H4 (cell line): ENCODE measurements around the gene FITM1. TPM values are rescaled to one million over a fixed set of nuclear protein-coding genes. Genes with fewer than 3 reads are reported as not detected.

Experiments used
- DNase-seq: peaks from one replicate; pipeline ENCODE4 v3.0.0-alpha.2; 2015; ENCODE audit warnings: low spot score
- total RNA-seq: library from RNA; depleted of rRNA; stranded (reverse); fragments of >200 nt; shearing (Covaris generic); gene quantifications from 2 replicates; pipeline ENCODE4 v1.2.3, GENCODE V29; 2014; rRNA removed

Gene FITM1
- total RNA-seq, result not detected in 2 replicates

- no peak for DNase-seq
These were observed at the start of gene FITM1 for GRCh38 chr14:24130380-24130716. Gene FITM1, plus strand, starts transcription at chr14:24130659. Its CDS starts 905 bp downstream, at chr14:24131564.

- peak; percentile 59 for DNase-seq
These were observed 49.3 kb upstream of the FITM1 start for GRCh38 chr14:24080888-24081738.

- DNase-seq, result no peak
These were observed 48.7 kb upstream of the FITM1 start for GRCh38 chr14:24081739-24082211.

GRCh38 chr14:24082411-24083080 is 47.9 kb upstream of the FITM1 start:
- no peak for DNase-seq

- DNase-seq, result no peak
These were observed 47.0 kb upstream of the FITM1 start for GRCh38 chr14:24083462-24083861.

- DNase-seq, result no peak
These were observed 46.0 kb upstream of the FITM1 start for GRCh38 chr14:24084440-24084839.

- no peak for DNase-seq
These were observed 45.2 kb upstream of the FITM1 start for GRCh38 chr14:24085215-24085614.

- no peak for DNase-seq
These were observed 44.1 kb upstream of the FITM1 start for GRCh38 chr14:24086193-24086955.

GRCh38 chr14:24087004-24087403 is 43.5 kb upstream of the FITM1 start:
- DNase-seq, result no peak

GRCh38 chr14:24088095-24088494 is 42.4 kb upstream of the FITM1 start:
- DNase-seq, result no peak

- DNase-seq, result no peak
These were observed 40.6 kb upstream of the FITM1 start for GRCh38 chr14:24089890-24090289.

GRCh38 chr14:24092110-24092504 is 38.4 kb upstream of the FITM1 start:
- no peak for DNase-seq

GRCh38 chr14:24092505-24093206 is 37.8 kb upstream of the FITM1 start:
- DNase-seq, result no peak

- DNase-seq, result no peak
These were observed 37.1 kb upstream of the FITM1 start for GRCh38 chr14:24093207-24093900.

- peak; percentile 93 for DNase-seq
These were observed 36.3 kb upstream of the FITM1 start, which contains the start of gene PCK2 for GRCh38 chr14:24093901-24094840. Gene PCK2, plus strand, starts transcription at chr14:24094311. Its CDS starts 95 bp downstream, at chr14:24094406.

- no peak for DNase-seq
These were observed 35.6 kb upstream of the FITM1 start for GRCh38 chr14:24094841-24095270.

- DNase-seq, result peak; percentile 62
These were observed 35.0 kb upstream of the FITM1 start for GRCh38 chr14:24095271-24096068.

GRCh38 chr14:24096545-24097181 is 33.8 kb upstream of the FITM1 start:
- no peak for DNase-seq
